MM.1S (cell line): Measurements from ENCODE around the gene USP9X.

Experiments used
- CTCF ChIP-seq: fragments of 300-600 bp; sonication (generic); IDR thresholded peaks from 2 replicates; pipeline ENCODE4 v1.5.1; 2016; ENCODE audit warnings: antibody characterized with exemption, low read length, mixed read lengths
- EZH2 ChIP-seq: fragments of 300-600 bp; sonication (generic); optimal IDR thresholded peaks from 2 replicates; pipeline ENCODE3; 2017; ENCODE audit warnings: low read depth, mild to moderate bottlenecking, antibody characterized with exemption, low read length, mixed read lengths

- no peak for TF ChIP-seq EZH2
- TF ChIP-seq CTCF, result no peak
Measured at GRCh38 chrX:41036668-41037326, 48.4 kb upstream of the USP9X start.
